ENCODE results near the gene STOML1. TPM values are rescaled to one million over a fixed set of nuclear protein-coding genes. Genes with fewer than 3 reads are reported as not detected.
A peak's percentile ranks its signal among the peaks of the same experiment; 100 is the strongest.
"Not testable (repeated sequence)": the region's sequence is repeated elsewhere in the genome, so short reads cannot be mapped to it uniquely, and the experiment has no call there.

STOML1 gene
- total RNA-seq, 1 experiment from 2014 or later: 10.1 TPM

DNA sequence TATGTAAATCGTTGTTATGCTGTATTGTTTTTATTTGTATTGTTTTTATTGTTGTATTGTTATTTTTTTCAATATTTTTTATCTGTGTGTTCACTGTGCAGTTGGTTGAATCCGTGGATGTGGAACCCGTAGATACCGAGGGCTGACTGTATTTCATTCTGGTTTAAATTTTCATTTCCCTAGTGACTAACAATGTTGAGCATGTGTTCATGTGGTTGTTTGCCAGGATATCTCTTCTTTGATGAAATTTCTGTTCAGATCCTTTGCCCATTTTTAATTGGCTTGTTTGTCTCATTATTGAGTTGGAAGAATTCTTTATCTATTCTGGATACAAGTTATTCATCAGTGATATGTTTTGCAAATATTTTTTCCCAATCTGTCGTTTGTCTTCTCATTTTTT lies 29.7 kb downstream of the STOML1 start:
- no peak overlapping the region for H2AFZ ChIP-seq (ENCODE audit: low read length)
- peaks cover 8% of the 10 kb centered on the region for H3F3A ChIP-seq (ENCODE audit: low read length, unreplicated experiment)
- ChIA-PET POLR2A (ENCODE audit: unreplicated experiment) (no interaction called here), CTCF (no interaction called here)
- no peak for ATAC-seq
- no TSS peak for BruUV-seq (replicated peaks)
- DNase-seq: no peak
- H3K4me1 ChIP-seq (ENCODE audit: insufficient read depth, low read length): peaks cover 63% of the 10 kb centered on the region
- peaks cover 54% of the 10 kb centered on the region for H3K79me2 ChIP-seq (ENCODE audit: low read length)
- no peaks in the 10 kb centered on the region for H3K9me2 ChIP-seq (replicated peaks; ENCODE audit: low read length)
- H3K27ac ChIP-seq (ENCODE audit: low read length): no peak overlapping the region
- intact Hi-C loops (cut with micrococcal nuclease): no loop called here
- H3K27me3 ChIP-seq (ENCODE audit: low read length): no peaks in the 10 kb centered on the region
- no peaks in the 10 kb centered on the region for H3K36me3 ChIP-seq (ENCODE audit: low read depth, low read length)
- TF ChIP-seq EZH2phosphoT487 (IDR thresholded peaks at IDR 0.05; ENCODE audit: borderline replicate concordance, low read length): no peak
- TF ChIP-seq EZH2 (IDR thresholded peaks at IDR 0.05; ENCODE audit: low read length, unreplicated experiment): no peak
- no peak for TF ChIP-seq CTCF (conservative IDR thresholded peaks at IDR 0.05; ENCODE audit: low read depth, low read length)
- H4K20me1 ChIP-seq (ENCODE audit: low read length): no peaks in the 10 kb centered on the region
- H3K4me2 ChIP-seq (ENCODE audit: low read length): no peak overlapping the region
- H3K9me3 ChIP-seq (ENCODE audit: low read length): no peaks in the 10 kb centered on the region
- H3K4me3 ChIP-seq (ENCODE audit: low read length): no peak overlapping the region
- no peak overlapping the region for H3K9ac ChIP-seq (ENCODE audit: low read length)

GRCh38 chr15:73960472-73961070 lies 31.5 kb downstream of the STOML1 start:
- peaks cover 61% of the 10 kb centered on the region for H3K79me2 ChIP-seq (ENCODE audit: low read length)
- H3K27ac ChIP-seq (ENCODE audit: low read length); H3K27me3 ChIP-seq (ENCODE audit: low read length); H4K20me1 ChIP-seq (ENCODE audit: low read length); H3K4me2 ChIP-seq (ENCODE audit: low read length); H3K9me2 ChIP-seq (replicated peaks; ENCODE audit: low read length); H3K9ac ChIP-seq (ENCODE audit: low read length); CTCF ChIA-PET; DNase-seq; H3K36me3 ChIP-seq (ENCODE audit: low read depth, low read length); ATAC-seq; POLR2A ChIA-PET (ENCODE audit: unreplicated experiment); H2AFZ ChIP-seq (ENCODE audit: low read length); H3K9me3 ChIP-seq (ENCODE audit: low read length); BruUV-seq (replicated peaks); H3K4me3 ChIP-seq (ENCODE audit: low read length); intact Hi-C loops (cut with micrococcal nuclease): not testable (repeated sequence)
- H3F3A ChIP-seq (ENCODE audit: low read length, unreplicated experiment): peaks cover 17% of the 10 kb centered on the region
- H3K4me1 ChIP-seq (ENCODE audit: insufficient read depth, low read length): peaks cover 65% of the 10 kb centered on the region

GRCh38 chr15:73959801-73960200 lies 32.3 kb downstream of the STOML1 start:
- Histone ChIP-seq H3K27ac (ENCODE audit: low read length) (peak overlapping the region; percentile 97), H2AFZ (ENCODE audit: low read length) (no peak overlapping the region), H3K4me2 (ENCODE audit: low read length) (peak overlapping the region; percentile 70), H3K9me2 (replicated peaks; ENCODE audit: low read length) (no peaks in the 10 kb centered on the region), H3K9me3 (ENCODE audit: low read length) (no peaks in the 10 kb centered on the region), H3F3A (ENCODE audit: low read length, unreplicated experiment) (peaks cover 18% of the 10 kb centered on the region), H3K27me3 (ENCODE audit: low read length) (no peaks in the 10 kb centered on the region), H3K36me3 (ENCODE audit: low read depth, low read length) (no peaks in the 10 kb centered on the region), H3K4me3 (ENCODE audit: low read length) (no peak overlapping the region), H3K79me2 (ENCODE audit: low read length) (peaks cover 58% of the 10 kb centered on the region), H3K4me1 (ENCODE audit: insufficient read depth, low read length) (peaks cover 62% of the 10 kb centered on the region), H3K9ac (ENCODE audit: low read length) (no peak overlapping the region), H4K20me1 (ENCODE audit: low read length) (no peaks in the 10 kb centered on the region)
- no TSS peak for BruUV-seq (replicated peaks)
- ATAC-seq (no peak), DNase-seq (no peak)
- TF ChIP-seq CTCF (conservative IDR thresholded peaks at IDR 0.05; ENCODE audit: low read depth, low read length) (no peak), EZH2phosphoT487 (IDR thresholded peaks at IDR 0.05; ENCODE audit: borderline replicate concordance, low read length) (no peak), EZH2 (IDR thresholded peaks at IDR 0.05; ENCODE audit: low read length, unreplicated experiment) (no peak)
- POLR2A ChIA-PET (ENCODE audit: unreplicated experiment): interaction anchor here (0.6 kb wide), 1 partner anchor 89 kb away, joined by 11 read pairs; no protein-coding TSS in a partner anchor
- intact Hi-C loops (cut with micrococcal nuclease): loop anchor here (5.0 kb wide), 1 partner anchor 62 kb away; no protein-coding TSS in a partner anchor
- CTCF ChIA-PET: interaction anchor here (0.8 kb wide), 1 partner anchor 23 kb away, joined by 3 read pairs; no protein-coding TSS in a partner anchor

All from PC-3 (cell line).